ENCODE measurements around the gene GRIN3B.

DNA sequence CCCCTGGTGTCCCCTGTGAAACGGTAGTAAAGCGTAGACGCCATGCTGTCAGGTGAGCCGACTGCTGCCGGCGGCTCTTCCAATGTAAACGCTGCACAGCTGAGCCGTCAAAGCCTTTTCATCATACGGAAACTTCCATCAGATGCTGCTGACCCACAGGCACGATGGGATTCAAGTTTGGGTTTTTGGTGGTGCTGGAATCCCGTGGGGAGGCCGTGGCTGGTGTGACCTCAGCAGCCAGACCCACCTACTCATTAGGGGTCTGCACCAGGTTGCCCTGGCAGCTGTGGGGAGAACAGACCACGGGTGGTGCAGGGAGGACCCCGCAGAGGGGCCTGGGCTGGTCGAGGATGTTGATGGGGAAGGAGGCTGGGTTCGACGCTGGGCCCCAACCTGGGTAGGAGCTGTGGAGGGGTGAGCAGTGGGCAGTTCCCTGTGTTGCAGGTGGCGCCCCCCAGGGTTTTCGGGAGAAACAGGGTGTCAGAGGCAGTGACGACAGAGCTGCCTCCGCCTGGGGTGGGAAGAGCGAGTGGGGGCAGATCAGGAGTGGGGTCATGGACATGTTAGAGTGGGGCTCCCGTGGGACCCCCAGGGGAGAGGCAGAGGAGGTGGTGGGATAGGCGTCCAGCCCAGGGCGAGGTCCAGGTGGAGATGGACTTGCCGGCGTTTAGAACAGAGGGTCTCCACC lies 6.6 kb downstream of the GRIN3B start:
- TF ChIP-seq, protein P1, sequence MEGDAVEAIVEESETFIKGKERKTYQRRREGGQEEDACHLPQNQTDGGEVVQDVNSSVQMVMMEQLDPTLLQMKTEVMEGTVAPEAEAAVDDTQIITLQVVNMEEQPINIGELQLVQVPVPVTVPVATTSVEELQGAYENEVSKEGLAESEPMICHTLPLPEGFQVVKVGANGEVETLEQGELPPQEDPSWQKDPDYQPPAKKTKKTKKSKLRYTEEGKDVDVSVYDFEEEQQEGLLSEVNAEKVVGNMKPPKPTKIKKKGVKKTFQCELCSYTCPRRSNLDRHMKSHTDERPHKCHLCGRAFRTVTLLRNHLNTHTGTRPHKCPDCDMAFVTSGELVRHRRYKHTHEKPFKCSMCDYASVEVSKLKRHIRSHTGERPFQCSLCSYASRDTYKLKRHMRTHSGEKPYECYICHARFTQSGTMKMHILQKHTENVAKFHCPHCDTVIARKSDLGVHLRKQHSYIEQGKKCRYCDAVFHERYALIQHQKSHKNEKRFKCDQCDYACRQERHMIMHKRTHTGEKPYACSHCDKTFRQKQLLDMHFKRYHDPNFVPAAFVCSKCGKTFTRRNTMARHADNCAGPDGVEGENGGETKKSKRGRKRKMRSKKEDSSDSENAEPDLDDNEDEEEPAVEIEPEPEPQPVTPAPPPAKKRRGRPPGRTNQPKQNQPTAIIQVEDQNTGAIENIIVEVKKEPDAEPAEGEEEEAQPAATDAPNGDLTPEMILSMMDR (IDR thresholded peaks at IDR 0.05) = no peak
- no peak for TF ChIP-seq EZH2 (IDR thresholded peaks at IDR 0.05; ENCODE audit: borderline replicate concordance, insufficient read depth, low read depth, low read length, poor library complexity, severe bottlenecking)

Data from B cell (primary cell).